ENCODE measurements around the gene CDH11. TPM values are rescaled to one million over a fixed set of nuclear protein-coding genes. Genes with fewer than 3 reads are reported as not detected.

Gene CDH11
- total and polyA plus RNA-seq, 4 donors, result 0.72 to 5.3 (median 1.9) TPM

- WGBS, result 89% methylated on average over 6 of the region's 6 CpGs
- Histone ChIP-seq H3K9ac (ENCODE audit: low read depth in 1 of 2, low read length in 2 of 2) (no peak overlapping the region), H3K27me3 (ENCODE audit: control insufficient read depth in 4 of 4, insufficient read depth in 4 of 4, low read length in 3 of 4) (peaks cover 0 to 3% (median 0%) of the 10 kb centered on the region in 4 donors), H3K9me3 (ENCODE audit: control insufficient read depth in 4 of 4, low read length in 3 of 4) (no peaks in the 10 kb centered on the region), H3K4me1 (ENCODE audit: control insufficient read depth in 4 of 4, insufficient read depth in 4 of 4, low read length in 3 of 4) (peaks cover 3 to 19% (median 9%) of the 10 kb centered on the region in 4 donors), H3K4me3 (ENCODE audit: low read depth in 1 of 3, low read length in 3 of 3) (no peak overlapping the region), H3K36me3 (ENCODE audit: control insufficient read depth in 4 of 4, insufficient read depth in 3 of 4, low read depth in 1 of 4, low read length in 3 of 4) (no peaks in the 10 kb centered on the region), H3K27ac (ENCODE audit: low read depth in 1 of 2, low read length in 2 of 2) (no peak overlapping the region)
- DNase-seq (ENCODE audit: low spot score), result no peak
- TF ChIP-seq CTCF (IDR thresholded peaks at IDR 0.05; ENCODE audit: low read depth, low read length, missing input control) (peak; percentile 19), MAX (IDR thresholded peaks at IDR 0.05) (no peak), RXRA (IDR thresholded peaks at IDR 0.05) (no peak)
Observed at GRCh38 chr16:65126845-65127624, 5.2 kb upstream of the CDH11 start.

GRCh38 chr16:65125871-65126270 is 4.0 kb upstream of the CDH11 start:
- Histone ChIP-seq H3K27ac (ENCODE audit: low read depth in 1 of 2, low read length in 2 of 2) (no peak overlapping the region), H3K9me3 (ENCODE audit: control insufficient read depth in 4 of 4, low read length in 3 of 4) (no peaks in the 10 kb centered on the region), H3K4me1 (ENCODE audit: control insufficient read depth in 4 of 4, insufficient read depth in 4 of 4, low read length in 3 of 4) (peaks cover 9 to 24% (median 16%) of the 10 kb centered on the region in 4 donors), H3K27me3 (ENCODE audit: control insufficient read depth in 4 of 4, insufficient read depth in 4 of 4, low read length in 3 of 4) (peaks cover 0 to 4% (median 1%) of the 10 kb centered on the region in 4 donors), H3K36me3 (ENCODE audit: control insufficient read depth in 4 of 4, insufficient read depth in 3 of 4, low read depth in 1 of 4, low read length in 3 of 4) (no peaks in the 10 kb centered on the region), H3K9ac (ENCODE audit: low read depth in 1 of 2, low read length in 2 of 2) (no peak overlapping the region), H3K4me3 (ENCODE audit: low read depth in 1 of 3, low read length in 3 of 3) (no peak overlapping the region)
- DNase-seq (ENCODE audit: low spot score), result no peak
- 62% methylated on average over 5 of the region's 5 CpGs for WGBS
- TF ChIP-seq CTCF (IDR thresholded peaks at IDR 0.05; ENCODE audit: low read depth, low read length, missing input control) (no peak), RAD21 (IDR thresholded peaks at IDR 0.05) (no peak), EGR1 (IDR thresholded peaks at IDR 0.05; ENCODE audit: low read depth in 2 of 2) (no peak), YY1 (IDR thresholded peaks at IDR 0.05) (no peak), NR2F2 (IDR thresholded peaks at IDR 0.05) (no peak), FOXA2 (IDR thresholded peaks at IDR 0.05) (no peak), REST (IDR thresholded peaks at IDR 0.05) (no peak), MAX (IDR thresholded peaks at IDR 0.05) (no peak), HNF4A (conservative IDR thresholded peaks at IDR 0.05) (no peak), GABPA (IDR thresholded peaks at IDR 0.05 in 1 of 2, conservative IDR thresholded peaks at IDR 0.05 in 1 of 2) (no peak), FOXA1 (IDR thresholded peaks at IDR 0.05) (no peak), SP1 (IDR thresholded peaks at IDR 0.05) (no peak)

All from liver (tissue), 9 donors.